ENCODE measurements around the gene ALOXE3. TPM values are rescaled to one million over a fixed set of nuclear protein-coding genes. Genes with fewer than 3 reads are reported as not detected.
"Not testable (repeated sequence)": the region's sequence is repeated elsewhere in the genome, so short reads cannot be mapped to it uniquely, and the experiment has no call there.

Gene ALOXE3
- total RNA-seq, 4 donors from 2014 or later = not detected

GRCh38 chr17:8110907-8111306, 7.4 kb downstream of the ALOXE3 start:
- H3K4me1 ChIP-seq = peaks cover 7 to 11% (median 10%) of the 10 kb centered on the region in 4 donors
- no peaks in the 10 kb centered on the region for H3K36me3 ChIP-seq
- intact Hi-C loops (cut with DNase I) = no loop called here
- no peak overlapping the region for H3K27ac ChIP-seq (replicated peaks in 1 of 4)
- TF ChIP-seq POLR2AphosphoS5 (IDR thresholded peaks at IDR 0.05) (no peak), POLR2A (IDR thresholded peaks at IDR 0.05; ENCODE audit: low read depth) (no peak), EP300 (IDR thresholded peaks at IDR 0.05) (no peak), CTCF (IDR thresholded peaks at IDR 0.05) (no peak)
- DNase-seq (ENCODE audit: extremely low spot score) = no peak
- 91% methylated on average over 6 of the region's 6 CpGs for WGBS
- no peak overlapping the region for H3K4me3 ChIP-seq
- H3K27me3 ChIP-seq = peaks cover 8 to 88% (median 38%) of the 10 kb centered on the region in 4 donors
- no peaks in the 10 kb centered on the region for H3K9me3 ChIP-seq

GRCh38 chr17:8110456-8110804, 7.9 kb downstream of the ALOXE3 start:
- WGBS = 34% methylated on average over 6 of the region's 10 CpGs
- Histone ChIP-seq H3K4me1 (peaks cover 7 to 11% (median 10%) of the 10 kb centered on the region in 4 donors), H3K27me3 (peaks cover 8 to 83% (median 34%) of the 10 kb centered on the region in 4 donors), H3K9me3 (no peaks in the 10 kb centered on the region), H3K36me3 (no peaks in the 10 kb centered on the region), H3K27ac (replicated peaks in 1 of 4) (no peak overlapping the region), H3K4me3 (peak overlapping the region in 2 of 4 donors; percentile 31 to 45)
- no peak for DNase-seq (ENCODE audit: extremely low spot score)
- no peak for TF ChIP-seq POLR2A (IDR thresholded peaks at IDR 0.05; ENCODE audit: low read depth)
- no peak for TF ChIP-seq EP300 (IDR thresholded peaks at IDR 0.05)
- TF ChIP-seq CTCF (IDR thresholded peaks at IDR 0.05) = no peak
- TF ChIP-seq POLR2AphosphoS5 (IDR thresholded peaks at IDR 0.05) = no peak
- intact Hi-C loops (cut with DNase I) = no loop called here

GRCh38 chr17:8109661-8110455, 8.5 kb downstream of the ALOXE3 start:
- Histone ChIP-seq H3K4me1 (peaks cover 7 to 11% (median 10%) of the 10 kb centered on the region in 4 donors), H3K9me3 (no peaks in the 10 kb centered on the region), H3K4me3 (peak overlapping the region in 3 of 4 donors; percentile 27 to 45 (median 31)), H3K27ac (replicated peaks in 1 of 4) (no peak overlapping the region), H3K36me3 (no peaks in the 10 kb centered on the region), H3K27me3 (peaks cover 8 to 77% (median 32%) of the 10 kb centered on the region in 4 donors)
- DNase-seq (ENCODE audit: extremely low spot score) = no peak
- intact Hi-C loops (cut with DNase I) = no loop called here
- WGBS = 27% methylated on average over 21 of the region's 63 CpGs
- TF ChIP-seq CTCF (IDR thresholded peaks at IDR 0.05) (peak; percentile 62 to 78 (median 65)), EP300 (IDR thresholded peaks at IDR 0.05) (no peak)

GRCh38 chr17:8108972-8109660, 9.2 kb downstream of the ALOXE3 start:
- Histone ChIP-seq H3K4me3 (no peak overlapping the region), H3K36me3 (no peaks in the 10 kb centered on the region), H3K4me1 (peaks cover 7 to 11% (median 10%) of the 10 kb centered on the region in 4 donors), H3K27ac (replicated peaks in 1 of 4) (no peak overlapping the region), H3K27me3 (peaks cover 8 to 72% (median 30%) of the 10 kb centered on the region in 4 donors), H3K9me3 (no peaks in the 10 kb centered on the region)
- 78% methylated on average over 30 of the region's 33 CpGs for WGBS
- no peak for DNase-seq (ENCODE audit: extremely low spot score)
- TF ChIP-seq POLR2AphosphoS5 (IDR thresholded peaks at IDR 0.05) (no peak), CTCF (IDR thresholded peaks at IDR 0.05) (no peak), POLR2A (IDR thresholded peaks at IDR 0.05; ENCODE audit: low read depth) (no peak), EP300 (IDR thresholded peaks at IDR 0.05) (no peak)
- intact Hi-C loops (cut with DNase I) = no loop called here

GRCh38 chr17:8106980-8107379, 11.3 kb downstream of the ALOXE3 start:
- WGBS = 80% methylated on average over 4 of the region's 4 CpGs
- H3K4me3 ChIP-seq; intact Hi-C loops (cut with DNase I); DNase-seq (ENCODE audit: extremely low spot score); H3K27ac ChIP-seq (replicated peaks in 1 of 4); H3K9me3 ChIP-seq; H3K36me3 ChIP-seq: not testable (repeated sequence)
- Histone ChIP-seq H3K4me1 (peaks cover 7 to 11% (median 10%) of the 10 kb centered on the region in 4 donors), H3K27me3 (peaks cover 8 to 61% (median 20%) of the 10 kb centered on the region in 4 donors)
